SK-N-SH treated with all-trans-retinoic acid at 6 μM for 48 hours (cell line): ENCODE measurements around the gene GRAMD2B.

Experiments
- ARNTL ChIP-seq: fragments of 450-650 bp; formaldehyde crosslinking; IDR thresholded peaks from 2 replicates; pipeline ENCODE4 v1.5.0; 2020; ENCODE audit warnings: low read depth, mild to moderate bottlenecking, moderate library complexity, borderline replicate concordance
- CSDC2 ChIP-seq: fragments of 250-450 bp; sonication (Bioruptor Pico); IDR thresholded peaks from 2 replicates; pipeline ENCODE4 v1.5.0; 2020; ENCODE audit warnings: mild to moderate bottlenecking, moderate library complexity
- CSRNP3 ChIP-seq: fragments of 250-450 bp; sonication (Bioruptor Pico); IDR thresholded peaks from 2 replicates; pipeline ENCODE4 v1.5.1; 2021; ENCODE audit warnings: mild to moderate bottlenecking, moderate library complexity
- ESRRG ChIP-seq: fragments of 250-450 bp; sonication (Bioruptor Pico); IDR thresholded peaks from 2 replicates; pipeline ENCODE4 v1.6.1; 2021; ENCODE audit warnings: mild to moderate bottlenecking
- PATZ1 ChIP-seq: fragments of 250-450 bp; sonication (Bioruptor Pico); IDR thresholded peaks from 2 replicates; pipeline ENCODE4 v1.8.0; 2020; ENCODE audit warnings: mild to moderate bottlenecking, moderate library complexity, borderline replicate concordance
- POU6F1 ChIP-seq: fragments of 250-450 bp; sonication (Bioruptor Pico); IDR thresholded peaks from 2 replicates; pipeline ENCODE4 v1.8.0; 2021; ENCODE audit warnings: low read depth, mild to moderate bottlenecking, moderate library complexity, borderline replicate concordance
- PPARA ChIP-seq: fragments of 250-450 bp; sonication (Bioruptor Pico); IDR thresholded peaks from 2 replicates; pipeline ENCODE4 v1.5.0; 2020; ENCODE audit warnings: mild to moderate bottlenecking, borderline replicate concordance
- RARB ChIP-seq: fragments of 250-450 bp; sonication (Bioruptor Pico); IDR thresholded peaks from 2 replicates; pipeline ENCODE4 v1.8.0; 2021; ENCODE audit warnings: mild to moderate bottlenecking, moderate library complexity

- TF ChIP-seq ARNTL (CRISPR knock-in tag), result no peak
- TF ChIP-seq CSDC2 (CRISPR knock-in tag), result no peak
- TF ChIP-seq CSRNP3, result no peak
- TF ChIP-seq ESRRG (CRISPR knock-in tag), result no peak
- TF ChIP-seq POU6F1 (CRISPR knock-in tag), result no peak
- no peak for TF ChIP-seq PATZ1 (CRISPR knock-in tag)
- TF ChIP-seq PPARA (CRISPR knock-in tag), result no peak
- TF ChIP-seq RARB (CRISPR knock-in tag), result no peak
Observed at GRCh38 chr5:126516133-126516532, 92.9 kb downstream of the GRAMD2B start.
